HG03139 (cell line): ENCODE measurements around the gene CD226.
"Not testable (repeated sequence)": the region's sequence is repeated elsewhere in the genome, so short reads cannot be mapped to it uniquely, and the experiment has no call there.

ENCODE experiments used
- ATAC-seq: cut with Tn5 transposase; IDR thresholded peaks from one replicate; pipeline ENCODE4 v1.9.1; 2021; ENCODE audit not compliant: unreplicated experiment

Gene CD226

GRCh38 chr18:69876490-69876889 lies 71.2 kb downstream of the CD226 start:
- no peak for ATAC-seq

DNA sequence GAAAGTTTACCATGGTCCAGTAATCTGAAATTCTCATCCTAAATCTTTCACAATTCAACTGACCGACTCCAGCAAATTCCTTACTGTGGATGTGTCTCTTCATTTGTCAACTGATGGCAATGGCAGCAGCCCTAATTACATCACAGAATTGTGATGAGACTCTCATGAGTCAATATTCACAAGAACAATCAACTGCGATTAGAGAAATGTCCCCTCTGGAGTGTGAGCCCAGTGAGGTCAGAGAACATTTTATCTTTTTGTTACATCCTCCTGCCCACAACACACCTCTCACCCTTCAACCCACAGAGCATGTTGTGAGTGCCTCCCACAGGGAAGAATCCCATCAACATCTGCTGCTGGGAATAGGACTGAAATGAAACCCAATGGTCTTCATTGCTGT lies 73.6 kb downstream of the CD226 start:
- ATAC-seq, result no peak

- no peak for ATAC-seq
These were observed 75.0 kb downstream of the CD226 start for GRCh38 chr18:69872661-69873060.

DNA sequence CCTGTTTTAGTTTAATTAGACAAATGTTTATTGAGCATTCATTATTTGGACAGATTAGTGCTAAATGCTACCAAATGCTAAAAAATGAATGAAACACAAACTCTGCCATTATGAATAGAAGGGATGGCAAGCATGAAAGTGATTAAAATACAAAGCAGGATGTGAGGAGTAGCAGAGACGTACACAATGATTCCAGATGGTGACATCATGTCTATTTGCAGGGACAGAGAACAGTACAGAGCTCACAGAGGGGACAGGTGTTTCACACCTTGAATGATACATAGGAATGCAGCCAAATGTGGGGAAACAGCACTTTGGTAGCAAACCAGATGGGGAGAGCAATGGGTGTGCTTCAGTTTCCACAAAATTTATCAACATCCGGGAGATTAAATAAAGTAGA lies 76.3 kb downstream of the CD226 start:
- ATAC-seq, result no peak

DNA sequence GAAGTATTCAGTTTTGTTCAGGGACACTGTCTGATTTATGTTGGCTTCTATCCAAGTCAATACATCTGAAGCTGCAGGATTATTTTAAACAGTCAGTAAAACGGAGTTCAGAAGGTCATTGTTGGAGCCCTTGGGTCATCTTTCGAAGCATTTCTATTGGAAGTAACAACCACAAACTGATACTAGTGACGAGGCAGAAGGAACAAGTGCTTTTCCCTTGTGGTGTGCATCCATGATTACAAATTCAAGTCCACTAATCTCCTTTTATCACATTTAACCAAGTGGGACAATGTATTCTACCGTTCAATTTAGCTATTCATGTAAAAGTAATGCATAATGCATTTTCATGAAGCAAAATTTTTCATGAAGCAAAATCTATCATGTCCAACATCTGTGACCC lies 76.9 kb downstream of the CD226 start:
- ATAC-seq, result no peak

DNA sequence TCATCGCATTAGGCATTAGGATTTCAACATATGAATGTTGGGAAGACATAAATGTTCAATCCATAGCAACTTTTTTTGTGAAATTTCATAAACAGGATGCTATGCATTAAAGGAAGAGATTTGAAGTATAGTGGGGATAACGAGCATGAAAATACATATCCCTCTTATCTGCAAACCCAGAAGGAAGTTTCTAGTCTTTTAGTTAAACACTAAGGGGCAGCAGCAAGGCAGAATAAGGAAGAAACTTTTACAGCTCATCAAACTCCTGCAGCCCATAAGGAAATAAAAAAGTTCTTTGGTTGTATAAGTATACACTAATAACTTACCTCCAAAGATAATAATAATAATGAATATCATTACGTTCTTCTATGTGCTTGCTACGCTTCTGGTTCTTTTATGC lies 81.5 kb downstream of the CD226 start:
- ATAC-seq, result no peak

DNA sequence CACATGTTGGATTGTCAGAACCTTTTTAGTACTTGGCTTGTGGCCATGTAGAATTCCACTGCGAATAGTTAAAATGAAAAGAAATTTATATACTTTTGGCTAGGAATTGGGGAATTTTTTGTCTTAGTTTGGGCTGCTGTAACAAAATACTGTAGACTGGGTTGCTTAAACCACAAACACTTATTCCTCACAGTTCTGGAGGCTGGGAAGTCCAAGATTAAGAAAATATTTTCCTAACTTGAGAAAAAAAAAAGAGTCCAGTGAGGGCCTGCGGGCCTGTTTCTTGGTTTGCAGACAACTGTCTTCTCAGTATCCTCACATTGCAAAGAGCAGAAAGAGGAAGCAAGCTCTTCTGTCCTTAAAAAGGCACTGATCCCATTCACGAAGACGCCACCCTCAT lies 81.9 kb downstream of the CD226 start:
- no peak for ATAC-seq

DNA sequence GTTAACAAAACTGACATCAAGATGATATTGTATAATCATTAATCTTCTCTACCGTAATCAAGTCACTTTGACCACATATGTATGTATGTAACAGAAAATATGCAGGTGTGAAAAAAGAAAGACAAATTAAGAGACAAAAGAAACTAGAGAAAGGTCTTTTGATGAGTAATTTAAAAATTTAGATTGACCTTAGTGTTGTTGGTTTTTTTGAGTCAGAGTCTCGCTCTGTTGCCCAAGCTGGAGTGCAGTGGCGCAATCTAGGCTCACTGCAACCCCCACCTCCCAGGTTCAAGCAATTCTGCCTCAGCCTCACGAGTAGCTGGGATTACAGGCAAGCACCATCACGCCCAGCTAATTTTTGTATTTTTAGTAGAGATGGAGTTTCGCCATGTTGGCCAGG lies 82.9 kb downstream of the CD226 start:
- ATAC-seq, result peak; percentile 71

DNA sequence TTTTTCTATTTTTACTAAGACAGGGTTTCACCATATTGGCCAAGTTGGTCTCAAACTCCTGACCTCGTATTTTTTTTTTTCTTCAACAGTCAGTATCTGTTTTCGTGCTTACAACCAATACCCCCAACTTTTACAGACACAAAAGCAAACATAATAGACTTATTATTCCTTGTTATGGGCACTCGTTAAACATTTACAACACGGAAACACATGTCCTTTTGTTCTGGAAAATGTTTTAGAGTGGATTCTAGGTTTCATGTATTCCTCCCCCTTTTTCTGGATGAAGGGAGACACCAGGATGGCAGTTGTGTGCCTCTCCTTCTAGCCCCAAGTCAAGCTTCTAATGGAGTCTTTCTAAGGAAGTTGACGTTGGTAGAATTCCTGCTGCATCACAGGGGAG lies 88.8 kb downstream of the CD226 start:
- ATAC-seq, result no peak

- no peak for ATAC-seq
These were observed 93.2 kb downstream of the CD226 start for GRCh38 chr18:69854455-69854854.

- no peak for ATAC-seq
These were observed 94.6 kb downstream of the CD226 start for GRCh38 chr18:69853051-69853450.

DNA sequence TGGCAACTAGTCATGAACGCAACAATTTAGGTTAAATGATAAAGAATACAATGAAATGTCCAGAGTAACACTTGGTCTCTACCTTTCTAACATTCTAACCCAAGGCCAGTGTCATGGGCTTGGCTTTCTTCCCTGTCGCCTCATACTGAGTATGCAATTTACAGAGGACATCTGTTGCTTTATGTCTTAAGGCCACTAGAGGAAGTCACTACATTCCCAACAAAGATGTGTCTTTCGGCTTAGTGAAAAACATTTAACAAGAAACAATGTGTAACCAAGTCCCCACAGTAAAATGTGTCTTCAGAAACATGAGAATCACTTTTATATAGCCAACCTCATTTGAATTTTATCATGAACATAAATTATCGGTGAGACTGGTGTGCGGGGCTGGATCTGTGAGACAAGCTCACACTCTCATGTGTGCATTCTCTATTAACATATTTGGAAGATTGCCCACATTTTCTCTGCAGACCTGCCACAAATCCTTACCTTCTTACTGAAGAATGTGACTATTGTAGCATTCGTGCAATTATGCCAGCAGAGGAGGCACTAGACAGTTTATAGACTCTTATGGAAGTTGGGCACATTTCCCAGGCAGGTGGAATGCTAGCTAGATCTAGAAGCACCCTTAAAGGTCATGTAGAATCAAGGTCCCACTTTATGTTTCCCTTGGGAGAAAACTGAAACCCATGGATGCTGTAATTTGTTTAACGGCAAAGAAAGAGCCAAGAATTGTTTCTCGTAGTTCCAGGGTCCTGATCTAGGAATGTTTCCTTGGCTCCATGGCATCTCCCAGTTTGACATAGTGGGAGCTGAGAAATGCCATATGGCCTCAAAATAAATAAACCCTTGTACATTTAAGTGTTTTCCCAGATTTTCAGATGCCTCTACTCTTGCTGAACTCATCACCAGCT lies 101.8 kb downstream of the CD226 start:
- no peak for ATAC-seq

- no peak for ATAC-seq
These were observed 103.0 kb downstream of the CD226 start for GRCh38 chr18:69844656-69845055.

DNA sequence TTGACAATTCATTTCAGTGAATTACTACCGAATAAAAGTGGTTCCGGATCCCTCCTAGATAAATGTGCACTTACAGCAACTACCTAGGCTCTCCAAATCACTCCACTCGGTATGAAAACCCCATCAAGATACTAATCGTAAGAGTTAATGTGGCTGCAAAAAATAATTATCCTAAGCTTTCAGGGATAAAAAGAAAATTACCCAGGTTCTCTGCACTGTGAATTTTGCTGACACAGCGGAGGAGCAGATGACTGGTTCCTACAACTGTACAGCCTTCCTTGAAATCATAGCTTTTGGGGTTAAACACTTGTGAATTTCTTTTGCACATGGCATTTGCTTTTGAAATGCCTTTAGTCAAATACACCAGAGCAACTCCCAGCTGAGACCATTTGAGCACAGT lies 104.7 kb downstream of the CD226 start:
- no peak for ATAC-seq

GRCh38 chr18:69841117-69841516 lies 106.6 kb downstream of the CD226 start:
- ATAC-seq, result no peak

DNA sequence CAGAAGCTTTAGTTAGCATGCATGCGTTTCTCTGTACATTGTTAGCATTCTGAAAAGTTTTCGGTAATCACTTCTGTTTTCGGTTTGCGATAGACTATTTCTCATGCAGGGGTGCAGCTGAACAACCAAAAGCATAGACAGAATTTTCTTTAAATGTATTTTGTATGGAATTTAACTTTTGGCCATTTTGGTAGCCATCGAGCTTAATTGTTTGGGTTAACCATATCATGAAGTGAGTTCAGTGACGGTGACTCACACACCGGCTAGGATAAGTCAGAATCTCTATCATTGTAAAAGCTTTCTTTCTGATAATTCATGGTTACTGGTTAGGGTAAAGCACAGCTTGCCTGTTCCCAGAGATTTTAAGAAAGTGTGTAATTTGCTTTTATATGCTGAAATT lies 107.2 kb downstream of the CD226 start:
- ATAC-seq, result no peak

GRCh38 chr18:69840001-69840400 lies 107.7 kb downstream of the CD226 start:
- ATAC-seq, result no peak

DNA sequence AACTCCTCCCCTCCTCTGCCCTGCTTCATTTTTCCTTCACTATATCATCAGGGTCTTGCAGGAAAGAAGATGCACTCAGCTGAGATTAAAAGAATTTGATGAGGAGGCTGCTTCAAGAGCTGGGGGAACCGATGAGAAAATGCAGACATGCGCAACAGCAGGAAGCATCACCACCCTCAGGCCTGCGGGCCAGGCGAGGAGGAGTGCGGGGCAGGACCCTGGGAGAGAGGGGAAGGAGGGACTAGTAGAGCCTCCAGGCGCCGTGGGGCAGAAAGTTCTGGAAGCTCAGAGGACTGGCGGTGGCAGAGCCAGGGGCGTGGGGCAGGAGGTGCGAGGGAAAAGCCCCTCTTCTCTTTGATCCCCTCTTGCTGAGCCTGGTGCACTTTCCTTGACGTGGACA lies 108.2 kb downstream of the CD226 start:
- no peak for ATAC-seq

DNA sequence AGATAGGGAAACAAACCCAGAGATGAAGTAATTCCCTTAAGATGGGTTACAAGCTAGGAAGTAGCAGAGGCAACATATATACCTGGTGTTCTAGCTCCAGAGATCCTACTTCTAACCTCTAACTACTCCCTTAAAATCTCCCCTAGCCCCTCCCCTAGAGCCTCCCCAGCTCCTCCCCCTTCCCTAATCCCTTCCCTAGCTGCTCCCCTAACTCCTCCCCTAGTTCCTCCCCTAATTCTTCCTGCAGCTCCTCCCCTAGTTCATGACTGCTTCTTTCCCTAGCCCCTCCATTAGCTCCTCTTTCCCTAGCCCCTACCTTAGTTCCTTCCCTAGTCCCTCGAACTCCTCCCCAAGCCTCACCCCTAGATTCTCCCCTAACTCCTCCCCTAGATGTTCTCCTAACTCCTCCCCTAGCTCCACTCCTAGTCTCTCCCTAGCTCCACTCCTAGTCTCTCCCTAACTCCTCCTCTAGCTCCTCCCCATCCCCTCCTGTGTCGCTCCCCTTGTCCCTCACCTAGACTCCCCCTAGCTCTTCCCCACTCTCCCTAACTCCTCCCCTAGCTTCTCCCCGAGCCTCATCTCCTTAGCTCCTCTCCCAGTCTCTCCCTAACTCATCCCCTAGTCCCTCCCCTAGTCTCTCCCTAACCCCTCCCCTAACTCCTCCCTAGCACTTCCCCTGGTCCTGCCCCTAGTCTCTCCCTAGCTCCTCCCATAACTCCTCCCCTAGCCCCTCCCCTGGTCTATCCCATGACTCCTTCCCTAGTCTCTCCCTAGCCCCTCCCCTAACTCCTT lies 108.9 kb downstream of the CD226 start:
- ATAC-seq, result no peak

DNA sequence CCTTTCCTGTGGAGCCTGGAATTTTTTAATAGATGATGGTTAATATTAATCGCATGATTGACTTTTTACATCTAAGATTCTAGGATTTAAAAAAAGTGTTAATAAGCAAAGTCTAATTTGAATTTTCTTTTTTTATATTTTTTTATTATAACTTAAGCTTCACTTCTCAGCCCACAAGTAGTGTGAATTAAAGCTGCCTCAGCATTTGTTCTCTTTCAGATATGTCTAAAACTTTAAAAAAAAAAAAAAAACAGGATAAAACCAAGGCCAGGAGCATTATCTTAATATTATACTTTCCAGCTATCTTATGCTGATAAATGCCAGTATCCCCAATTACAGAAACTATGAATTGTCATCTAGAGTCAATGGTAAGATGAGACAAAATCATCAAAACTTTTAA lies 109.7 kb downstream of the CD226 start:
- ATAC-seq, result no peak

DNA sequence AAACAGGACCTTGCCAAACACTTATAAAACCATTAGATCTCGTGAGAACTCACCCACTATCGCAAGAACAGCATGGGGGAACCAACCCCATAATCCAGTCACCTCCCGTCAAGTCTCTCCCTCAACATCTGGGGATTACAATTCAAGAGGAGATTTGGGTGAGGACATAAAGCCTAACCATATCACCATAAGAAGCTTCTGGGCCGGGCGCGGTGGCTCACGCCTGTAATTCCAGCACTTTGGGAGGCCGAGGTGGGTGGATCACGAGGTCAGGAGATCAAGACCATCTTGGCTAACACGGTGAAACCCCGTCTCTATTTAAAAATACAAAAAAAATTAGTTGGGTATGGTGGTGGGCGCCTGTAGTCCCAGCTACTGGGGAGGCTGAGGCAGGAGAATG lies 112.7 kb downstream of the CD226 start:
- not testable (repeated sequence) for ATAC-seq

GRCh38 chr18:69830189-69830588 lies 117.5 kb downstream of the CD226 start:
- ATAC-seq, result no peak
